DND-41 (cell line): ENCODE data around the gene CCBE1.

Source experiments
- ATAC-seq: fragments of 200-7000 bp; cut with Tn5 transposase; 3 replicates; pipeline ENCODE4 v1.9.1; 2021; ENCODE audit warnings: low read depth; ENCODE audit not compliant: insufficient read depth
- DNase-seq: peaks from one replicate; pipeline ENCODE4 v3.0.0-alpha.2; 2020
- H2AFZ ChIP-seq: 2 replicates; pipeline ENCODE4 v1.6.0; 2012; ENCODE audit warnings: low read depth, low read length
- H3K27ac ChIP-seq: 2 replicates; pipeline ENCODE4 v1.5.1; 2012; ENCODE audit warnings: low read length, inconsistent platforms
- H3K27me3 ChIP-seq: fragments of 200-600 bp; sonication (generic); 2 replicates; pipeline ENCODE4 v1.6.0; 2012; ENCODE audit warnings: low read length, mild to moderate bottlenecking, inconsistent platforms; ENCODE audit not compliant: insufficient read depth, poor library complexity
- H3K36me3 ChIP-seq: 2 replicates; pipeline ENCODE4 v1.5.1; 2012; ENCODE audit warnings: low read length, inconsistent platforms; ENCODE audit not compliant: insufficient read depth
- H3K4me1 ChIP-seq: 2 replicates; pipeline ENCODE4 v1.5.1; 2012; ENCODE audit warnings: mild to moderate bottlenecking, low read length; ENCODE audit not compliant: insufficient read depth
- H3K4me2 ChIP-seq: 2 replicates; pipeline ENCODE4 v1.6.0; 2012; ENCODE audit warnings: mild to moderate bottlenecking, moderate library complexity, low read length, inconsistent platforms; ENCODE audit not compliant: insufficient read depth
- H3K4me3 ChIP-seq, 2 experiments: fragments of 200-600 bp in 1 of 2; shearing (Covaris generic) in 1 of 2; 2 replicates each; pipeline ENCODE4 v1.5.1; 2012 to 2016; ENCODE audit warnings: inconsistent platforms in 2 of 2, low read length in 2 of 2, mild to moderate bottlenecking in 2 of 2, low read depth in 1 of 2, moderate library complexity in 1 of 2
- H3K79me2 ChIP-seq: 2 replicates; pipeline ENCODE4 v1.6.0; 2012; ENCODE audit warnings: low read length, inconsistent platforms; ENCODE audit not compliant: insufficient read depth
- H3K9ac ChIP-seq: 2 replicates; pipeline ENCODE4 v1.6.0; 2012; ENCODE audit warnings: low read depth, mild to moderate bottlenecking, inconsistent platforms, low read length, moderate library complexity
- H3K9me3 ChIP-seq: 2 replicates; pipeline ENCODE4 v1.5.1; 2012; ENCODE audit warnings: low read length, moderate library complexity, mild to moderate bottlenecking, inconsistent platforms; ENCODE audit not compliant: insufficient read depth, severe bottlenecking
- H4K20me1 ChIP-seq: 2 replicates; pipeline ENCODE4 v1.6.0; 2012; ENCODE audit warnings: low read length; ENCODE audit not compliant: insufficient read depth
- EZH2 ChIP-seq: IDR thresholded peaks from 3 replicates; pipeline ENCODE4 v1.6.1; 2012; ENCODE audit warnings: borderline replicate concordance, low read depth, mild to moderate bottlenecking, moderate library complexity, low read length, inconsistent platforms; ENCODE audit not compliant: severe bottlenecking
- TF ChIP-seq, protein P1 (sequence below): IDR thresholded peaks from 2 replicates; pipeline ENCODE4 v1.5.1; 2012; ENCODE audit warnings: borderline replicate concordance, low read length, moderate library complexity, mild to moderate bottlenecking; ENCODE audit not compliant: poor library complexity, severe bottlenecking; ENCODE audit errors: extremely low read depth

Gene CCBE1

DNA sequence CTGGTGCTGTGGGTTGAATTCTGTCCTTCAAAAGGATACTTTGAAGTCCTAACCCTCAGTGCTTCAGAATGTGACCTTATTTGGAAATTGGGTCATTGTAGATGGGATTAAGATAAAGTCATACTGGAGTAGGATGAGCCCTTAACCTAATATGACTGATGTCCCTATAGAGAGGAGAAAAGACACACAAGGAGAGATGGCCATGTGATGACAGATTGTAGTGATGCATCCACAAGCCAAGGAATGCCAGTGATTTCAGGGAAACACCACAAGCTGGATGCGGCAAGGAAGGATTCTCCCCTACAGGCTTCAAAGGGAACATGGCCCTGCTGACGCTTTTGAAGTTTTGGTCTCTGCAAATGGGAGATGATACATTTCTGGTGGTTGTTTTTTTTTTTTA is 24.7 kb upstream of the CCBE1 start:
- H3K9ac ChIP-seq: no peak overlapping the region
- H3K4me1 ChIP-seq: peaks cover 3% of the 10 kb centered on the region; the same call in 1 of the 2 replicates
- H4K20me1 ChIP-seq: no peaks in the 10 kb centered on the region
- DNase-seq (no peak), ATAC-seq (no peak)
- H3K4me3 ChIP-seq: no peak overlapping the region
- no peaks in the 10 kb centered on the region for H3K27me3 ChIP-seq
- no peak overlapping the region for H3K4me2 ChIP-seq
- no peak overlapping the region for H3K27ac ChIP-seq
- no peaks in the 10 kb centered on the region for H3K79me2 ChIP-seq
- H3K36me3 ChIP-seq: no peaks in the 10 kb centered on the region
- H2AFZ ChIP-seq: no peak overlapping the region
- no peaks in the 10 kb centered on the region for H3K9me3 ChIP-seq
- TF ChIP-seq EZH2: no peak
- TF ChIP-seq, protein P1, sequence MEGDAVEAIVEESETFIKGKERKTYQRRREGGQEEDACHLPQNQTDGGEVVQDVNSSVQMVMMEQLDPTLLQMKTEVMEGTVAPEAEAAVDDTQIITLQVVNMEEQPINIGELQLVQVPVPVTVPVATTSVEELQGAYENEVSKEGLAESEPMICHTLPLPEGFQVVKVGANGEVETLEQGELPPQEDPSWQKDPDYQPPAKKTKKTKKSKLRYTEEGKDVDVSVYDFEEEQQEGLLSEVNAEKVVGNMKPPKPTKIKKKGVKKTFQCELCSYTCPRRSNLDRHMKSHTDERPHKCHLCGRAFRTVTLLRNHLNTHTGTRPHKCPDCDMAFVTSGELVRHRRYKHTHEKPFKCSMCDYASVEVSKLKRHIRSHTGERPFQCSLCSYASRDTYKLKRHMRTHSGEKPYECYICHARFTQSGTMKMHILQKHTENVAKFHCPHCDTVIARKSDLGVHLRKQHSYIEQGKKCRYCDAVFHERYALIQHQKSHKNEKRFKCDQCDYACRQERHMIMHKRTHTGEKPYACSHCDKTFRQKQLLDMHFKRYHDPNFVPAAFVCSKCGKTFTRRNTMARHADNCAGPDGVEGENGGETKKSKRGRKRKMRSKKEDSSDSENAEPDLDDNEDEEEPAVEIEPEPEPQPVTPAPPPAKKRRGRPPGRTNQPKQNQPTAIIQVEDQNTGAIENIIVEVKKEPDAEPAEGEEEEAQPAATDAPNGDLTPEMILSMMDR: no peak

GRCh38 chr18:59721211-59721610 is 24.0 kb upstream of the CCBE1 start:
- Histone ChIP-seq H3K27ac (no peak overlapping the region), H3K27me3 (no peaks in the 10 kb centered on the region), H3K36me3 (no peaks in the 10 kb centered on the region), H2AFZ (no peak overlapping the region), H3K4me3 (no peak overlapping the region), H3K79me2 (no peaks in the 10 kb centered on the region), H4K20me1 (no peaks in the 10 kb centered on the region), H3K9me3 (no peaks in the 10 kb centered on the region), H3K4me2 (no peak overlapping the region), H3K9ac (no peak overlapping the region), H3K4me1 (peaks cover 3% of the 10 kb centered on the region; the same call in 1 of the 2 replicates)
- TF ChIP-seq, protein P1: no peak
- no peak for TF ChIP-seq EZH2
- ATAC-seq: no peak
- DNase-seq: no peak

- no peaks in the 10 kb centered on the region for H4K20me1 ChIP-seq
- DNase-seq (no peak), ATAC-seq (no peak)
- H3K4me2 ChIP-seq: no peak overlapping the region
- H3K4me3 ChIP-seq: no peak overlapping the region
- H3K4me1 ChIP-seq: peaks cover 3% of the 10 kb centered on the region; the same call in 1 of the 2 replicates
- no peak overlapping the region for H3K27ac ChIP-seq
- no peaks in the 10 kb centered on the region for H3K79me2 ChIP-seq
- no peaks in the 10 kb centered on the region for H3K27me3 ChIP-seq
- H3K9me3 ChIP-seq: no peaks in the 10 kb centered on the region
- H3K9ac ChIP-seq: no peak overlapping the region
- H3K36me3 ChIP-seq: no peaks in the 10 kb centered on the region
- H2AFZ ChIP-seq: no peak overlapping the region
- TF ChIP-seq EZH2: no peak
- TF ChIP-seq, protein P1: no peak
These were observed 22.4 kb upstream of the CCBE1 start for GRCh38 chr18:59719544-59720181.
